Fibroblast of skin of left quadriceps (primary cell): ENCODE results near the gene GOLGA8R.
"Not testable (repeated sequence)": the region's sequence is repeated elsewhere in the genome, so short reads cannot be mapped to it uniquely, and the experiment has no call there.

Source experiments
- DNase-seq, 2 experiments: peaks; one replicate each; pipeline ENCODE4 v3.0.0-alpha.2; 2013; ENCODE audit warnings: low read depth in 2 of 2

The GOLGA8R gene

GRCh38 chr15:30414160-30414559, at the start of gene GOLGA8R:
Gene GOLGA8R (minus strand): TSS chr15:30414260. CDS start chr15:30414162, 98 bp downstream.
- not testable (repeated sequence) for DNase-seq

- not testable (repeated sequence) for DNase-seq
Observed at GRCh38 chr15:30463849-30464248, 49.8 kb upstream of the GOLGA8R start.

DNA sequence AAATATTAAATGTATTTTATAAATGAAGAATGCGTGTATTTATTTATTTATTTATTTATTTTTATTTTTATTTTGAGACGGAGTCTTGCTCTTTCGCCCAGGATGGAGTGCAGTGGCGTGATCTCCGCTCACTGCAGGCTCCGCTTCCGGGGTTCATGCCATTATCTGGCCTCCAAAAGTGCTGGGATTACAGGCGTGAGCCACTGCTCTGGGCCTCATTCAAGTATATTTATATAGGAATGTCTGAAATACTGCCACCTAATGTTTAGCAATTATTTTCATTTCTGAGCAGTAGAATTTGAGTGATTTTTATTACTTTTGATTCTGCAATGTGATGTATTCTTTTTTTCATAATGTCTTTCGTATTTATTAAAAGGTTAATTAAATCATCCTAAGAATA, 48.1 kb upstream of the GOLGA8R start:
- DNase-seq = not testable (repeated sequence)

DNA sequence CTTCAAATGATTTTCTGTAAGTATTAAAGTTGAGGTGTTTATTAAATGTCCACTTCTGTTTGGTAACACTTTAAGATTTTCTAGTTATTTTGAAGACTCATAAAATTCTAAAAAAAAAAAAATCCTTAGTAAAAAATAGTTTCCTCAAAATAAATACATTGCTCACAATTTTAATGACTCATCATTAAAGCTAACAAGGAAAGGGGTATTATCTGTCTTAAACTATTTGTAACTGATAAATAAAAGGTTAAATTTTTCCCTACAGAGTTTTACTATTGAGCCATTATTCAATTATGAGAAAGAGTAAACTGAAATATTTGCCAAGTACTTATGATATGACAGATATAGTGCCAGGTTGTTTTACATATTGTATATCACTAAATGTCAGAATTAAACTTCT, 38.6 kb upstream of the GOLGA8R start:
- DNase-seq = not testable (repeated sequence)

- not testable (repeated sequence) for DNase-seq
Observed at GRCh38 chr15:30438348-30438747, 24.3 kb upstream of the GOLGA8R start.

- not testable (repeated sequence) for DNase-seq
Observed at GRCh38 chr15:30435878-30436277, 21.8 kb upstream of the GOLGA8R start.

GRCh38 chr15:30420723-30421122, 6.7 kb upstream of the GOLGA8R start:
- not testable (repeated sequence) for DNase-seq

- not testable (repeated sequence) for DNase-seq
Observed at GRCh38 chr15:30407636-30408035, 6.4 kb downstream of the GOLGA8R start.

DNA sequence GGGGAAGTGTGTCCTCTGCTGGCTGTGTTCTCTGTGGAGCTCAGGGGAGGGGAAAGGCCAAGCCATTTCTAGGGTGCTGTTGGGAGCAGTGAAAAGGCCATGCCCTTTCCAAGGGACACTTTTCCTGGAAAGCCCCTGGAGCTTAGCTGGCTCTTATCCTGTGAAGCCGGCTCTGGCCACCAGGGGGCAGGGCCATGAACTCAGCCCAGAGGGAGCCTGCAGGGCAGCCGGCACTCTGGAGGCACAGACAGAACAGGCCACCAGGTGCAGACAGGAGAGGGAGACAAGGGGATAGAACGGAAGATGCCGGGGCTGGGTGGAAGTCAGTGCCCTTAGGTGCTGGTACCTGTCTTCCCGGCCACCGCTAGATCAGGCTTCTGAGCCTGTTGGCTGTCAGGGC, 15.1 kb downstream of the GOLGA8R start:
- DNase-seq = not testable (repeated sequence)

DNA sequence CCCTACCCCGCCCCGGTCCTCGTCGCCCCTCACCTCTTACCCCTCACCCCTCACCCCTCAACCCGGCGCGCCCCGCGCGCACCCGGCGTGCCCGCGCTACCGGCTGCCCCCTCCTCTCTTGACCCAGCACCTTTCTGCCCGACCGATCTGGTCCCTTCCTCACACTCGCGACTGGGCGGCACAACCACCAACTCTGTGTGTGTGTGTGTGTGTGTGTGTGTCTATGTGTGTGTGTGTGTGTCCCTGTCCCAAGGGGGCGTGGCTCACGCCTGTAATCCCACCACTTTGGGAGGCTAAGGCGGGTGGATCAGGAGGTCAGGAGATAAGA, 20.4 kb downstream of the GOLGA8R start:
- DNase-seq = not testable (repeated sequence)

GRCh38 chr15:30392766-30393663, 21.0 kb downstream of the GOLGA8R start, which contains the start of gene CHRFAM7A:
Gene CHRFAM7A (minus strand): TSS chr15:30393540. CDS start chr15:30383351, 10,189 bp downstream.
- not testable (repeated sequence) for DNase-seq

GRCh38 chr15:30386318-30386887, 27.7 kb downstream of the GOLGA8R start:
- DNase-seq = not testable (repeated sequence)

GRCh38 chr15:30377082-30377413, 37.0 kb downstream of the GOLGA8R start:
- DNase-seq = not testable (repeated sequence)

DNA sequence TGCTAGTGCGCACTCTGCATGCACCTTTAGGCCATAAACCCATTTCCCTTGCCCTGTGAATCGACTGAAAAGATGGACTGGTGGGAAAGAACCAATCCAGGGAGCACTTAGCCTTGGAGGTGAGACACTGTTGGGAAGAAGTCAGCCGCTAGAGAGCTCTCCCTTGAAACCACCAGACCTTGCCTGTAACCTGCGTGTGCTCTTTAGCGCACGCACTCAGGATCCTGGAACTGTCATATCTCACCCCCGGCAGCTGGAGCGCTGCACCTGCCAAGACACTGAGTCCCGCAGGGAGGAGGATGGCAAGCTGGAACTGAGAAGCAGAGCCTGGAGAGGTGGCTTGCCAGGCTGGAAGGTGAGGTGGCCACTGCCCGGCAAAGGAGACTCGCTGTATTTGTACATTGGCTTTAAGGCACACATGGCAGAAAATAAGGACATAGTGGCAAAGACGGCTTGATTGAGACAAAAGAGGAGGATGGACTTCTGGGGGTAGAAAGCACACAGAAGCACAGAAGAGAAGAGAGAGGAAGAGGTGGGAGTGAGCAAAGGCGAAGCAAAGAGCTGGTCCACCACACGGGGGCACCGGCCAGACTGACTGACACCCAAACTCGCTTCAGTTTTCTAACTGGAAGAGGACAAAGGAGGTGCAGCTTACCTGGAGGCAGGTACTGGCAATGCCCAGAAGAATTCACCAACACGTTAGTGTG, 37.5 kb downstream of the GOLGA8R start:
- DNase-seq = not testable (repeated sequence)

- not testable (repeated sequence) for DNase-seq
Observed at GRCh38 chr15:30375872-30376271, 38.2 kb downstream of the GOLGA8R start.

- not testable (repeated sequence) for DNase-seq
Observed at GRCh38 chr15:30374862-30375261, 39.2 kb downstream of the GOLGA8R start.

GRCh38 chr15:30368271-30368670, 45.8 kb downstream of the GOLGA8R start:
- DNase-seq = not testable (repeated sequence)

- not testable (repeated sequence) for DNase-seq
Observed at GRCh38 chr15:30367246-30367645, 46.8 kb downstream of the GOLGA8R start.

DNA sequence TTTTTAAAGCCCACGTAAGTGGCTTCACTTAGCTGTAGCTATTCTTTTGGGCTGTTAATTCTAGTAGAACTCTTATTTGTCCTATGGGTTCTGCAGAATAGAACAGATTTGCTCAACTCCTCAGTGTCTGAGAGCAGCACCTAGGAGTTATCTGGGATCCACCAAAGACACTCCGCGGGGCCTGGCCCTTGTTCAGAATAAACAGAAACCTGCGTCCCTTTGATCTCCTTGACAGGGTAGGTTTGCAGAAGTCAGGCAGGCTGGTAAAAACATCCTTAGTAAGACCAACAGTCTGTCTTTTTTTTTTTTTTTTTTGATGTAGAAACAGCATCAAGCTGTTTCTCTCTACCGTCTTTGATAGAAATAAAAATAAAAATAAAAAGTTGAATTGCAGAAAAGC, 52.7 kb downstream of the GOLGA8R start:
- not testable (repeated sequence) for DNase-seq

- not testable (repeated sequence) for DNase-seq
Observed at GRCh38 chr15:30360990-30361389, 53.1 kb downstream of the GOLGA8R start.

DNA sequence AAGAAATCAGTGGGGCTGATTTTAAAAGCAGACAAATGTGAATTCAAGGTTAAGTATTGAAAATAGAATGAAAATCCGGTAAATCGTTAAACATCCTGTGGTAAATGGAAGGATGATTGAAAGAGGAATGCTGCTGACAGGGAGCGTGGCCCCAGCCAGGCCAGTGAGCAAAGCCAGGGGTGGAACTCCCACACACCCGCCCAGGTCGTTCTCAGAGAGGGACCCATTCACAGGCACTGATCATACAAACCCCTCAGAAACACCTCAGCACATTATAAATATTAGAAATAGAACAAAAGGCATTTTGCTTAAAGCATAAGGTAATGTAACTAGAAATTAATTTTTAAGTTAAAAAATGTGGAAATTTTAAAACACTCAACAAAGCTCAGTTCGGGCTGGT, 59.0 kb downstream of the GOLGA8R start:
- DNase-seq = not testable (repeated sequence)
